Measurements from ENCODE around the gene AIG1. TPM values are rescaled to one million over a fixed set of nuclear protein-coding genes. Genes with fewer than 3 reads are reported as not detected.
"Not testable (repeated sequence)": the region's sequence is repeated elsewhere in the genome, so short reads cannot be mapped to it uniquely, and the experiment has no call there.

The AIG1 gene
- total RNA-seq, 1 donor from 2014 or later: 24.9 TPM

DNA sequence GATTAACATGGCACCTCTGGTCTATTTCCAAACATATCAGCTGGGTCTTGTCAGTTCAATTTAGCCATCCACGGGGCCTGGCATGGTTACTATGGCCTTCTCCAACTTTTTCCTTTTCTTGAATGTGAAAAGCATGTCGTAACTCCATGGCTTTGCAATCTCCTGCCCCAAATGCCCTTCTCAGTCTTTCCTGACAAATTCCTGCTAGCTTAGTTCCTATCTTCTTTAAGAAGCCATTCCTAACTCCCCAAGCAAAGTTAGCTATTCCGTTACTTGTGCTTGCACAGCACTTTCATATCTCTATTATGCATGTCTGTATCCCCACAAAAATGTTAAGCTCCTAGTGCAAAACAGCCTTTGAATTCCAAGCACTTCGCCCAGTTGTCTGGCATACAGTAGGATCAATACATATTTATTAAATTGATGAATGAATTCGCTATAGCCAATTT, 105.6 kb downstream of the AIG1 start:
- no peak for ATAC-seq

DNA sequence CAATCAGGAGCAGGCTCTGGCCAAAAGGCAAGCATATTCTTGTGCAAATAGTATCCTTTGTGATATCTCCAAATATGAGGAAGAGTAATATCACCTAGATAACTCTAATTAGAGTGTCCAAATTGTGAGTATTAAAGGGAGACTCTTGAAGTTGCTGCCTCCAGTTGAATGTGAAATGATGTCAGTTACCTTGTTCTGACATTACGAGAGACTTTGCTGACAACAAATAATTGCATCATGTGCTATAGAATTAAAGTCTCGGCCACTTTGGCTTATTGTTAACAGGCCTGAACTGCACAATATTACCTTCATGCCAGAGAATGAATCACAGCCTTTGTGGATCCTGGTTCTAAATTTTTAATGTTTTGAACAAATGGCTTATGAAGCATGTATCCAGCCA, 106.5 kb downstream of the AIG1 start:
- peak; percentile 59 for ATAC-seq

DNA sequence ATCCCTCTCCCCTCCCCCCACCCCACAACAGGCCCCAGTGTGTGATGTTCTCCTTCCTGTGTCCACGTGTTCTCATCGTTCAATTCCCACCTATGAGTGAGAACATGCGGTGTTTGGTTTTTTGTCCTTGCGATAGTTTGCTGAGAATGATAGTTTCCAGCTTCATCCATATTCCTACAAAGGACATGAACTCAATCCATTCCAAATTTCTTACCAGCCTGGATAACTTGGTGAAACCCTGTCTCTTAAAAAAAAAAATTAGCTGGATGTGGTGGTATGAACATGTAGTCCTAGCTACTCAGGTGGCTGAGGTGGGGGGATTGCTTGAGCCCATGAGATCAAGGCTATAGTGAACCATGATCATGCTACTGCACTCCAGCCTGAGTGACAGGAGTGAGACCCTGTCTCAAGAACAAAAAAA, 107.7 kb downstream of the AIG1 start:
- not testable (repeated sequence) for ATAC-seq

DNA sequence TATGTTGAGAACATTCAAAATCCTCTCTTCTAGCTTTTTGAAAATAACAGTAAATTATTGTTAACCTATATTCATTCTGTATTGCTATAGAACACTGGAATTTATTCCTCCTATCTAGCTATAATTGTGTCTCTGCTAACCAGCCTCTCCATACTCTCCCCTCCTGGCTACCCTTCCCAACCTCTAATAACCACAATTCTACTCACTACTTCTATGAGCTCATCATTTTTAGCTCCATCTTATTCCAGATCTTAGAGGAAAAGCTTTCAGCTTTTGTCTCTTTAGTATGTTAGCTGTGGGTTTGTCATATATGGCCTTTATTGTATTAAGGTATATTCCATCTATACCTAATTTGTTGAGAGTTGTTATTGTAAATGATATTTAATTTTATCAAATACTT, 108.8 kb downstream of the AIG1 start:
- no peak for ATAC-seq

DNA sequence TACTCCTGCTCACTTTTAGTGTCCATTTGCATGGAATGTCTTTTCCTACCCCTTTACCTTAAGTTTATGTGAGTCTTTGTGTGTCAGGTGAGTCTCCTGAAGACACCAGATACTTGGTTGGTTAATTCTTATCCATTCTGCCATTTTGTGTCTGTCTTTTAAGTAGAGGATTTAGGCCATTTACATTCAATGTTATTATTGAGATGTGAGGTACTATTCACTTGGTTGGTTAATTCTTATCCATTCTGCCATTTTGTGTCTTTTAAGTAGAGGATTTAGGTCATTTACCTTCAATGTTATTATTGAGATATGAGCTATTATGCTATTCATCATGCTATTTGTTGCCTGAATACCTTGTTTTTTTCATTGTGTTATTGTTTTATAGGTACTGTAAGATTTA, 113.8 kb downstream of the AIG1 start:
- no peak for ATAC-seq

DNA sequence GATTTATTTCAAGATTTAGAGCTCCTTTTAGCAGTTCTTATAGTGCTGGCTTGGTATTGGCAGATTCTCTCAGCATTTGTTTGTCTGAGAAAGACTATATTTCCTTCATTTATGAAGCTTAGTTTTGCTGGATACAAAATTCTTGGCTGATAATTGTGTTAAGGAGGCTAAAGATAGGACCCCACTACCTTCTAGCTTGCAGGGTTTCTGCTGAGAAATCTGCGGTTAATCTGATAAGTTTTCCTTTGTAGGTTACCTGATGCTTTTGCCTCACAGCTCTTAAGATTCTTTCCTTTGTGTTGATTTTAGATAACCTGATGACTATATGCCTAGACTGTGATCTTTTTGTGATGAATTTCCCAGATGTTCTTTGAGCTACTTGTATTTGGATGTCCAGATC, 114.3 kb downstream of the AIG1 start:
- ATAC-seq: no peak

DNA sequence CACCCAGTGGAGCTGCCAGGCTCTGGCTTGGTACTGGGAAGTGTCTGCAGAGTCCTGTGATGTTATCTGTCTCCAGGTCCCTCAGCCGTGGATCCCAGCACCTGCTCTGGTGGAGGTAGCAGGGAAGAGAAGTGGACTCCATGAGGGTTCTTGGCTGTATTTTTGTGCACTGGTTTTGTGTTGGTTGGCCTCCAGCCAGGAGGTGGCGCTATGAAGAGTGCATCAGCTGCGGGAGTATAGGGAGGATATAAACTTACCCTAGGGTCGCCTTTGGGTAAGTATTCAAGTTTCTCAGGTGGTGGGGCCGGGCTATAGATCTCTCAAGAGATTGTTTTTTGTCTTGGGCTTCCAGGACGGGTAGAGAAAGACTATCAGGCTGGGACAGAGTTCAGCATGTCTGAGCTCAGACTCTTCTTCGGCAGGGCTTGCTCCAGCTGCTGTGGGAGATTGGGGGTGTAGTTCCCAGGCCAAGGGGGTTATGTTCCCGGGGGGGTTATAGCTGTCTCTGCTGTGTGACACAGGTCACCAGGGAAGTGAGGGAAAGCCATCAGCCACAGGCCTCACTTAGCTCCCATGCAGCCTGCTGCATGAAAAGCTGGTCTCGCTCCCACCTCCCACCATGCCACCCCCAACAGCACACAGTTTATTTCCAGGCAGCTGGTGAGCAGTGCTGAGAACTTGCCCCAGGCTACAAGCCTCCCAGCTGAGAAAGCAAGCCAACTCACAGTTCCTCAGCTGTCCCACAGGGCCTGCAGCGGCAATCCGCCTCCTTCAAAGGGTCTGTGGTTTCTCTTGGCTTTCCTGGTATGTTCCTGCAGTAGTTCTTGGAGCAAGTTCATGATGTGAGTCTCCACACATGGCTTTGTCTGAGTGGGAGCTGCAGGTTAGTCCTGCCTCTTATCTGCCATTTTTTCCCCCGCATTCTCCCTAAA, 115.7 kb downstream of the AIG1 start:
- ATAC-seq: no peak

DNA sequence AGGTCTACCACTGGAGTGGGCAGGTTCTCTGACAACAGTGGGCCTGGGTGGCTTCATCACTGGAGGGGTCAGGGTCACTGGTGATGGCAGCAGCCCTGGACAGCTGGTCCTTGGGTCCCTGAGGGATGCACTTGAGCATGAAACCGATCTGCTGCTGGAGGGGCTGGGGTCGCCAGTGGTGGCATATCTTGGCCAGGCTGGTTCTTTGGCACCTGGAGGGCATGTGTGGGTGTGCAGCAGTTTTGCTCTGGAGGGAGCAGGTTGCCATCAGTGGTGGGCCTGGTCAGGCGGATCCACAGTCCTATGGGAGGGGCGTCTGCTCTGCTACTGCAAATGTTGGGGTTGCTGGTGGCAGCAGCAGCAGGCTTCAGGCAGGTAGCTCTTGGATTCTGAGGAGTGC, 117.0 kb downstream of the AIG1 start:
- no peak for ATAC-seq

DNA sequence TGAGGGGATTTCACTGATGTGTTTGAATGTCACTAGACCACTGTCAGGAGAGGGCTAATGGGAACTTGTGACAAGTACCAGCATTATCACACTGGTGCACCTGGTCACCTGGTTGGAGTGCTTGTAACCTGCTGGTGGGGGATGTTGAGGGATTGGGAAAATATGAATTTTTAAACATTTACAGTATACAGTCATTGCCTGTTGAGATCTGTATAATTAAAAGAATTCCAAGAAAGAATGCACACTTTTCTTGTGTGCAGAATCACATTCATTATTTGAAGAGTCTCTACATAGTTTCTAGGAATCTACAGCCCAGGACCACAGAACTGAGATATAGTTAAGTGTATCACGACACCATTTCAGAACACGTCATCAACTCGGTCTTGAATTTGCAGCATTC, 118.4 kb downstream of the AIG1 start:
- no peak for ATAC-seq

DNA sequence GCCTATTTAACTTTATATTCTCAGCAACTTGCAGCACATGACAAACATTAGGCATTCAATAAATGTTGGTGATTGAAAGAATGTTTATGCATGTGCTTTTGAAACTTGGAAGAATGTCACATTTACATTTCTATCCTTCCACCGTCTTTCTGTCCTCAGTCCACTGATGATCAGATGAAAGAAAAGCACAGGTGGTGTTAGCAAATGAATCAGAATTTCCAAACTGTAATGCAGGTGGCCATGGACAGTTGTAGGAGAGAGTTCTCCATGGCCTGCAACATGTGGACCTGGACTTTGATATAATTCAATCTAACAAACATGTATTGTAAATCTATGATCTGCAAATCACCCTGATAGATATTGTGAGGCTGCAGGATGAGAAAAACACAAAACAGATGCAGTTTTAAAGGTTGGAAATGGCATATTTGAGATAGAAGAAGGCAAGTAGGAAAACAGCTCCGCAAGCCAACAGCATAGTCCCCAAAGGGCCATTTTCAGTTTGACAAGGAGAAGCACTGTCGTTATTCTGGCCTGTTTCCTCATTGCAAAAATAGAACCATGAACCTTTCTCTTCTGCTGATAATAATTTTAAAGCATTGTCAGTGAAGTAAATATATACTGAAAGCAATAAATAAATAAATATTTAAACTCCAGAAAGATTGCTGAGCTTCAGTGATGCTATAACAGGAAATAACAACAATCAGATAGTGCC, 119.4 kb downstream of the AIG1 start:
- ATAC-seq: no peak

DNA sequence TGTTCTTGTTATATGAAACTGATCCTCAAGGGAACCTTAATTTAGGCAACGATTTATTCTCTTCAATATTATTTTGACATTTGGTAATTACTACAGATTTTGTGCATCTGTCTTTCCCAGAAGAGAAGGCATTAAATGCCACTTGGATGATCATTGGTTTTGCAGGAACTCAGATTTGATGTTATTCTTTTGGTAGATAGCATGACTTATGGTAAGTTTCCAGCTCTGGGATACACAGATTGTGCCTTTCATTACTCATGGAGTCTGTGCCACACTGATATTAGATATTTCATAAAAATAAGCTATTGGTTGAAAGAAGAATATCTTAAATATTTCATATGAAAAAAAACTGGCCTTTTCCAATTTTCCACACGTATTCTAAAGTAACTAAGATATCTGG, 120.1 kb downstream of the AIG1 start:
- no peak for ATAC-seq

DNA sequence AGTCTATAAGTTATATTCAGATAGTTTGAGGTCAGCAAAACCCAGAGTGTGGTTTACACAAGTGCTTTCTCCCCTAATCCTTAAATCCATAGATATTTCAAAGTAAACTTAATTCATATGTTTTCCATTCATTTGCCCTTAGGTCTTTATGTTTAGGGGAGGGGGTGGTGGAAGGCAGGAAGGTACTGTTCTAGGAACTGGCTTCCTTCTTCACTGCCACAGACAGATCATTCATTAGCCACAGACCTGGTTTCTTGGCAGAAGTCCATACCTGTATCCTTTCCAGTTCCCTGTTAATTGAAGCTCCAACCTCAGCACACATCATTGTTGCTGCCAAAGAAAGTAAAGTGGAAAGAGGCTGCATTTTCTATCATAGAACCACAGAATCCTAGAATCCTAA, 123.0 kb downstream of the AIG1 start:
- no peak for ATAC-seq

DNA sequence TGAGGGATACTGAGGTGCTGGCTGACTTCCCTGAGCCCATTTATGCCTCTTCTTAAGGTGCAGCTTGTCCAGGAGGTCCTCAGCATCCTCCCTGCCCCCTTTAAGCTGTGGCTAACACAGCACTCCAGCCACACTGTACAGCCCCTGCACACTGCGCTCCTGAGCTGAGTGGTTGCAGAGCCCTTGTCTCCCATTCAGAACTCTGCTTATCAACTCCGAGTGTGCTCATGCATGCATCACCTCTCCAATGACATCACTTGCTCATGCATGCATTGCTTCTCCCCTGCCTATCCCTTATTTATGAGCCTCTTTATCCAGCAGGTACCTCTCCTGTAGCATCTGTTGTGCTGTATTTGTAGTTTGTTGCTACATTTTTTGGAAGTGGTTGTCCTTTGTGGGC, 124.6 kb downstream of the AIG1 start:
- ATAC-seq: no peak

DNA sequence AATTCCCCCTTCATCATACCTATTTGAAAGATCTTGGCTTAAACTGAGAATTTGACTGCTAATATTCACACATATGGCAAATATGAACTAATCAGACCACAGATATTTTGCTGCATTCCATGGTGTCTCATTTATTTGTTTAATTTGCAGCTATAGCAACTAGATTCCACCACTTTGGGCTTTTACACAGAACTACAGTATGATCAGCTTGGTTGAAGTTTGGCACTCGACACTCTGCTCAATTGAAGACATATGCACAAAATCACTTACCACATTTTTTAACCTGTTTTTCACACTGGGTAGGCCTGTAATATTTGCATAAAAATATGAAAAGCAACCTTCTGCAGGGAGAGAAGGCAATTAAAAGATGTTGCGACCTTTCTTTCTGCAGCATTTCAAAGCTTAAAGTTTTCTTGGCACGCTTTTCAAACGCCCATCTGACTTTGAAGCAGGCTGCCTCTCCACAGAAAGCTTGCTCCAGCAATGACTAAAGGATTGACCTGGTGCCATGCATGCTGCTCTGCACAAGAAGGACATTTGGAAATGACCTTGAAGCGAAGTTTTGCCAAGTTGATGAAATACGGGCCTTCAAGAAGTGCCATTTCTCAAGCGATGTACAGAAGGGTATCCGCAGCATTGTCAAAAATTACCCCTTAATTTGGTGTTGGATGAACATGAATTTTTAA, 126.7 kb downstream of the AIG1 start:
- ATAC-seq: no peak

DNA sequence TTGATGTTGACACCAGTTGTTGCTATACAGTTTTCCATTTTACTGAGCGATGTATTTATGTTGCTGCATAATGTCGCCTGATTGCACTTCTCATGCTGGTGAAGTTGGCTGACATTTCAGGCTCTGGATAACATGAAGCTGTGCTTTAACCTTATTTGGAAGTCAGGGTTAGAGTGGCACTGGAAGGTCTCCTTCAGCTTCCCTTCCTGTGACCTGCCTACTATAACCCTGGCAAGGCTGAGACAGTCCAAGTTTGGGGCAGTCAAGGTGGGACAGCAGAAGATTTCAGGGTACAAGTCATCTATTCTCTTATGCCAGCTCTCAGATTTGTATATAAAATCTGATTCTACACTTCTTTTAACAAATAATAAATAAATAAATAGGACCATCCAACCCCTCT, 127.6 kb downstream of the AIG1 start:
- no peak for ATAC-seq

DNA sequence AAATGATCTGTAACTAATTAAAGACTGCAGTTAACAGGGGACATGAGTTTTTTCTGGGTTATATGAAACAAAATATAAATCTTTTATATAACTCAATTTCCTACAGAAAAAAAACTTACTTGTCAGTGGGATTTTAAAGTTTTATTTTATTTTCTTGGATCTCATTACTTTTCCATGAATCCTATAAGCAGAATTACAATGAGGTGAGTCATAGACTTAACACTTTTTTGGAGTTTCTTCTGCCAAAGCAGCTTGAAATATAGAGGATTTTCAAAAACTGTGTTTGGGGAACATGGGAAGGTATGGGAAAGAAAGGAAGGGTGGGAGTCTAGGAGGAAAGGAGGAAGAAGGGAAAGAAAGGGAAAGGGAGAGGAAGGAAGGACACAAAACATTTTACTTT, 130.7 kb downstream of the AIG1 start:
- ATAC-seq: no peak

DNA sequence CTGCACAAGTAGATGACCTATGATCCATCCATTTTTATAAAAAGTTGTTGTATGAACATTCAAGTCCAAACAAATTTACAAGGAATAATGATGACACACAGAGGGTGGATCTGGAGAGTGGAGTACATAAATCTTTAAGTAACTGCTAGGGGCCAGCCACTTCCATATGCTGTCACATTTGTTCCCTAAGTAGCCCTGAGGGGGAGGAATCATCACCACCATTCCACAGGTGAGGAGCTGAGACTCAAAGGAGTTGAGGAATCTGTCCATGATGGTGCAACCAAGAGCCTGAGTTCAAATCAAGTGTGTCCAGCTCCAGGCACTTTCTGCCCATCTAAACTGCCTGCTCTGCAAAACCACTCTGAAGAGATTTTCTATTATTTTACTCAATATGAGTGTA, 132.1 kb downstream of the AIG1 start:
- ATAC-seq: no peak

DNA sequence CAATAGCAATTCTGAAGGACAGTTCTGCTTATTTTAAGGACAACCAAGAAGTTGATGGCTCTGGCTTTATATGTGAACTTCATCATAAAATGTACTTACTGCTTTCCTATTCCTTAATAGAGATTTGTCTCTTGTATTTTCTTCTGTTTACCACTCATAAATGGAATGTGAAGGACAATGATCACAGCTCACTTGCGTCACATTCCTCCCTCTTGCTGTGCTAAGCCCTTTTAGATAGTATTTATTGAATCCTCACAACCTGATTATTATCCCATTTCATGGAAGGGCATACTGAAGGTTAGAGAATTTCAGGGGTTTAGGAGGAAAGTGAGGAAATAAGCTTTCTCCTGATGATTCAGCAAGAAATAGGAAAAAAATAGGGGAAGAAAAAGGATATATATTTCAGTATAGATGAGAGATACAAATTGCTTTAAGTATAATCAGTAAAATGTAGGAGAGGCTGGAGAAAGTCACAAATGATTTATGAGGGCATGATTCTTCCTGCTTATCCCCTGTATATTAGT, 132.9 kb downstream of the AIG1 start:
- ATAC-seq: no peak

DNA sequence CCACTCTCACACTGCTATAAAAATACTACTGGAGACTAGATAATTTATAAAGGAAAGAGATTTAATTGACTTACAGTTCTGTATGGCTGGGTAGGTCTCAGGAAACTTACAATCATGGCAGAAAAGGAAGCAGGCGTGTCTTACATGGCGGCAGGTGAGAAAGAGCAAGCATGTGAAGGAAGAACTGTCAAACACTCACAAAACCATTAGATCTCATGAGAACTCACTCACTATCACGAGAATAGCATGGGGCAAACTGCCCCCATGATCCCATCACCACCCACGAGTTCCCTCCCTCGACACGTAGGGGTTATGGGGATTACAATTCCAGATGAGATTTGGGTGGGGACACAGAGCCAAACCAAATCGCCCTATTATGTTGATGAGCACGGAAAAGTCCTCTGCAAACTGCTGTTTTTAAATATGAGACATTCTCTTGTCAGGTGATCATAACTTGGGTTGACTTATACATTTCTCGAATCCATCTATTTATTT, 133.5 kb downstream of the AIG1 start:
- no peak for ATAC-seq

DNA sequence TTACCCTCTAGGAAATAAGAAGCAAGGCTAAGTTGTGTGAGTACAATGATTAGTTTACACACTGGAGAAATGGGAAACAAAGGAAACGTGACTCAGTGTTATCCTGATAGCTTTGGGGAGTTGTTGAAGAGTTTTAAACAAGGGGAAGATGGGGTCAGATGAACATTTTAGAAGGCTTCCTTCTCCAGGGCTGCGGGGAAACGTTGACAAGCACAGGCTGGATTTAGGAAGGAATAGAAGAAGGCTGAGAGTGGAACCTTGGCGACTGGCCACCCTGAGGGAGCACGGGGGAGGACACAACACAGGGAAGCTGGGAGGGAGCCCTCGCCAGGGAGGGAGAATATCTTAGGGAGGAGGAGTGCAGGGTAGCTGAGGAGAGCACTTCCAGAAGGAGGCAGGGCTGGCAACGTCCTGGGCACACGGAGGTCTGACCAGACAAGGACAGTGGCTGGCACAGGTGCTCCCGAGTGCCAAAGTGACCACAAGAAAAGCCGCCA, 134.7 kb downstream of the AIG1 start:
- peak; percentile 17 for ATAC-seq

DNA sequence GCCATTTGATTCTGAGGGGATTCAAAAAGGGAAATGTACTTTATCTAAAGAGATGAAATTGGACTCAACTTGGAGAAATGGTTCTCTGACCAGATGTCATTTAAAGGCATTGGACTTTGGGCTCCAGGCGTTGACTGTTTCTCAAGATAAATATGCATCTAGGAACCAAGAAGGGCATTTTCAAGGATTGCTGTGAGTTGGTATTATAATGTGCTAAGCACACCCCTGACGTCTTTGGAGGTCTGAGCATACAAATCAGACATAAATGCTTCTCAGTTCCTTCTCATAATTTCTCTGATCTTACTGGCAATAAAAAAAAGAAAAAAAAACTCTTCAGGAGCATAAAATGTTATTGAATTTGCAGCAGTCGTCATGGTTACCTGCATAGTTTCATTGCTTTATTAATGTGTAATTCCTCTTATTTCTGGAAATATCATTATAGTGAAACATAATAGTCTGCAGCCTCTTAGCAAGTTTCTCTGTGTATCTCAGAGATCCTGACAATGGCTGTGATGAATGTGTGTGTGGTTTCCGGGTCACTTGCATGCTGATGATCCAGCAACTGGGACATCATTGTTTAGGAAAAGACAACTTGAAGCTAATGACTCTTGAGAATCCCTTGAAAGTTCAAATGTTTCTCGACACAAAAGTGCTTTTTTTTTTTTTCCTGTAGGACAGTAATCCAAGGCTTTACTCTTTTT, 136.0 kb downstream of the AIG1 start:
- no peak for ATAC-seq

DNA sequence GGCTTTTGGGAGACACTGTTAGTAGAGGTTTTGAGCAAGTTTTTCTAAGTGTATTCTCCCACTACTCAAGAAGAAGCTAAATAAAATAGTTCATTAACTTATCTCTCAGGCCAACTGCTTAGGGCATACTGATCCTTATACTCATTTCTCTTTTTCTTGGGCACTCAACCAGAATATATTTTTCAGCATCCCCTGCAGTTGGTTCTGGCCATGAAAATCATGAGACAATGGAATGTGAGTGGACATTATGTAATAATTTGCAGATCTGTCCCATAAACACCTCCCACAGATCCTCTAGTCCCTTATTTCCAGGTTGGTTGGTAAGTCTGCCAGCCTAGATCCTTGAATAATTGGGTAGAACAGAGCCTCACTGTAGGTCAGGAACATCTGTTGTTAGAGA, 136.7 kb downstream of the AIG1 start:
- ATAC-seq: no peak
